ENCODE results near the gene BCCIP.

Gene BCCIP

DNA sequence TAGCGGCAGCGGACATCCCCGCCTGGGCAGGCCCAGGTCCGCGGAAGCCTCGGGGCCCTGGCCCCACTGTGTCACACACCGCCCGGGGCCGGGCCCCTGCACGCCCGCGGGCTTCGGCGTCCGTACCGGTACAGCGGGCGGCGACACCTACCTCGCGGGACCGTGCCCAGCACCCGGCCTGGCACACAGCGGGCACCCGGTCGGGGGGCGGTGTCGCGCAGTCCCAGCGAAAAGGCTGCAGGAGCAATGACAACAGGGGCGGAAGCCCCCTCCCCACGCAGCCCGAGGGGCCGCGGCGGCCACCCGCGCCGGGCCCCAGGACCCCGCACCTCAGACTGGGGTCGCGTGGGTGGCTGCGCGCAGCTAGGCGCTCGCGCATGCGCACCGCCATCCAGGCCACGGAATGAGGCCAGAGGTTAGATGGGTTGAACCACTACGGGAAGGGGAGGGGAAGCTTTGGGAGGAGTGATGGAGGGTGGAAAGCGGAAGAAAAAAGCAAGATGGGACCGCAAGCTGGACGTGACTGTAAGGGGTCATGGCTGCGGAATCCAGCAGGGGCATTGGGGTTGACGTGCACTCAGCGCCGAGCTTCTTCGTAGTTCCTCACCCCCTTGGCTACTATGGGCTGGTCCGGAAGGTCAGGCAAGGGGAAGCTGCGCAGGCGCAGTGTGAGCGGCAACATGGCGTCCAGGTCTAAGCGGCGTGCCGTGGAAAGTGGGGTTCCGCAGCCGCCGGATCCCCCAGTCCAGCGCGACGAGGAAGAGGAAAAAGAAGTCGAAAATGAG, at the start of gene BCCIP, which contains the start of gene UROS:
Gene BCCIP (plus strand): TSS at position 669 of the 785 bp plus-strand sequence. CDS start 12 bp downstream, at position 681.
Gene UROS (minus strand): TSS at position 381 of the 785 bp plus-strand sequence. CDS start 6,759 bp downstream, outside the sequence.
- peak; percentile 88 for DNase-seq

DNA sequence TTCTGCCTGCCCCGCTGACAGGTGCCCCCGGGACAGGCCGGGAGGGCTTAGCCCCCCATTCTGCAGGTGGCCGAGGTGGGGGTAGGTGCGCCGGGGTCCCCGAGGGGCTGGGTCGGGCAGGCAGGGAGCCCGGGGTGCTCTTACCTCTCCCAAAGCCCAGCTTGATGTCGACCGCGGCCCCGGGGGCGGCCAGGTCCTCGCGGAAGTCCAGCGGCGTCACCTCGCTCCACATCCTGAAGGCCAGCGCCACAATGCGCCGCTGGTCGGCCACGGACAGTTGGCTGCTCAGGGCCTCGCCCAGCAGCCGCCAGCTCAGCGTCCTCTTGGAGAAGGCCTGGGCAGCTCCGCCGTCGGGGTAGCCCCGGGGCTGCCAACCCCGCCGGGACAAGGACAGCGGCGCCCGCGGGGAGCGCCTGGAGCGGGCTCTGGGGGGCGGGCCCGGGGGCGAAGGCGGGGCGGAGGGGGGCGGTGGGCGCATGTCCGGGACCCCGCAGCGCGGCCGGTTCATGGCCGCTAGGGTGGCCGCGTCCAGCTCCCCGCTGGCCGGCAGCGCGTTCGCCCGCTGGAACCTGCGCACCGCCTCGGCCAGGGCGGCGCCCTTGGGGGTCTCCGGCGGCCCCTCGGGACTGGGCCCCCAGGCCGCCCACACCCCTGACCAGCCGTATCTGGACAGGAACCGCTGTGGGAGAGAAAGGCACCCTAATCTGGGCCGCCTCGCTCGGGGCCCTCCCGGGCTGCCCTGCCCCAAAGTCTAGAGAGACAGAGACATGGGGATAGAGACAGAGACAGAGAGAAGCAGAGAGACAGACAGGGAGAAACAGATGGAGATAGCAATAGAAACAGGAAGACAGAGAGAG, 49.4 kb upstream of the BCCIP start:
- DNase-seq, result no peak

DNA sequence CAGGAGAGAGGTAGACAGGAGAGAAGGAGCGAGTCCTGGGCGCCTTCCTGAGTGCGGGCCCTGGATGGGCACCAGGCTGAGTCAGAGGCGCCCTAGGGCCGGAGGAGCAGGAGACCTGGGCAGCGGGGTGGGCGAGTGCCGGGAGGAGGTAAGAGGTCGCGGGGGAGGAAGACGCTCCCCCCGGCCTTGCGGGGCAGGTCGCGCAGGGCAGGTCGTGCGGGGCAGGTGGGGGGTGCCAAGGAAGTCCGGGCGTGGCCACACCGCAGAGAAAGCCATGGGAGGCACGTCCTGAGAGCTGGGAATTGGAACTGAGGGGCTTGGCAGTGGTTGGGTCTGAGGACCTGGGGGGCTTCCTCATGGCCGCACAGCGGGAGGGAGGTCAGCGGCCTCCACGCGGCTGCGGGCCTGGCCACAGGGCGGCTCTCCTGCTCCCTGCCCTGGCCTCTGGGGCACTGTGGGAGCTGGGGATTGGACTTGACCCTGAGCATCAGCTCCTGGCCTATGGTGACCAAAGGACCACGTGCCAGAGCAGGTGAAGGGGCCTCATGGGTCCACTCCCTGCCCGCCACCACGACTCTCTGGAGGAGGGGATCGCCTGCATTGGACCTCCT, 48.7 kb upstream of the BCCIP start:
- no peak for DNase-seq

- no peak for DNase-seq
Measured at GRCh38 chr10:125775491-125776106, 47.7 kb upstream of the BCCIP start, which contains the start of gene MMP21. MMP21 (minus strand) TSS chr10:125775821; CDS start chr10:125775821, 0 bp downstream.

- DNase-seq, result no peak
Measured at GRCh38 chr10:125777806-125778205, 45.5 kb upstream of the BCCIP start.

DNA sequence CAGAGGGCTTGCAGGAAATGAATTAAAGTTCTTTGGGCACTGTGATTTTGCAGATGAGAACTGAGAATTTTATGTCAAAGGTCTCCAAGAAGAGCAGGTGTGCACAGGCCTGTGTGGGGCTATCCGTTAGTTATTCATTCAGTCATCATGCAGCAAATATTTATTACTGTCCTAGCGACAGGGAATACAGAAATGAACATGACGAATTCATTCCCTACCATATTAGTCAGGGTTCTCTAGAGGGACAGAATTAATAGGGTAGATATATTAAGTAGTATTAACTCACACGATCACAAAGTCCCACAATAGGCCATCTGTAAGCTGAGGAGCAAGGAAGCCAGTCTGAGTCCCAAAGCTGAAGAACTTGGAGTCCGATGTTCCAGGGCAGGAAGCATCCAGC, 44.8 kb upstream of the BCCIP start:
- DNase-seq, result no peak

- DNase-seq, result no peak
Measured at GRCh38 chr10:125779403-125780327, 43.7 kb upstream of the BCCIP start.

GRCh38 chr10:125781374-125781773, 42.0 kb upstream of the BCCIP start:
- DNase-seq, result no peak

GRCh38 chr10:125782054-125782453, 41.3 kb upstream of the BCCIP start:
- no peak for DNase-seq

GRCh38 chr10:125782616-125783015, 40.7 kb upstream of the BCCIP start:
- no peak for DNase-seq

GRCh38 chr10:125783408-125783807, 39.9 kb upstream of the BCCIP start:
- DNase-seq, result no peak

DNA sequence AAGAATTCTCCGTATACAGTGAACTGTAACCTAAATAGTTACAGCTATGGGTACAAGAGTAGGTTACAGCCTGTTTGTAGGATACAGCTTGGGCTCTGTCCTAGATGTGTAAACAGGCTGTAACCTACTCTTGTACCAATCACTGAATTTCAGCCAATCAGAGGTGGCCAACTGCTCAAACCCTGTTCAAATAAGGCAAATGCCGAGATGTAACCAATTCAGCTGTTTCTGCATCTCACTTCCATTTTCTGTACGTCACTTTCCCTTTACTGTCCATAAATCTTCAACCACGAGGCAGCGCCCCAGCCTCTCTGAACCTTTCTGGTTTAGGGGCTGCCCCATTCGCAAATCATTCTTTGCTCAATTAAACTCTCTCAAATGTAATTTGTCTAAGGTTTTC, 39.4 kb upstream of the BCCIP start:
- no peak for DNase-seq

- DNase-seq, result no peak
Measured at GRCh38 chr10:125785791-125786190, 37.6 kb upstream of the BCCIP start.

DNA sequence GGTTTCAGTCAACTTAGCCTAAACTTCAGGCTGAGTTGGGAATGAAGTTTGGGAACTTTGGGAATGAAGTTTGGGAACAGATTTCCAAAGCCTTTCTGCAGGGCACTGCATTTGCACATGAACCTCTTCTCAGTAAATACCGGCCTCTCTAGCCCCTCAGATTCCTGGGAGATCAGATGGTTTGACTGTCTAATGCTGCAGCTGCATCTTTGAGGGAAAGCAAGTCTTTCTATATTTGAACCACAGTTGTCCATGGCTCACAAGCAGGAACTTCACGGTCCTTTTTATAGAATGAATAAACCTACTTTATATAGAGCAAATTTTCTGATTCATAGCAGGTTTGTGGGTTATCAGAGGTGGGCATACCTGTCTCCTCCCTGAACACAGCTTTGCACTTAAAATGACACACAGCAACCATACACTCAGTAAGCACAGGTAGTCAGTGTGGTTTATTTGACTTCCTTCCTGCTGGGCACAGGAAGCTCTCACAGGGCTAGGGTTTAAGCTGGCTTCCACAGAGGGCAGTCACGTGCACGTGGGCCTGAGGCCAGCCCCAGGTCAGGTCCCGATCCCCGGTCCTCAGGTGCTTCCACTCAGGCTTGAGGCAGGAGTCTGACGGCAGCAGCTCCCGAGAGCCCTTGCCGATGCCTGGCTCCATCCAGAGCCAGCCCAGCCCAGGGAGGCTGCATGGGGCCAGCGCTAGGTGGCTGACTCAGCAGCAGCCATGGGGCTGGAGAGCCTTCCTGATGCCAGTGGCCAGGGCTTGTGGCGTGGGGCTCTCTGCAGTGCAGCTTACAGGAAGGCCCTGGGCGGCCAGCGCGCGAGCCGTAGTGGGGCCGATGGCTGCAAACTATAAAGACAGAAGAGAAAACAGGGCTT, 35.0 kb upstream of the BCCIP start:
- no peak for DNase-seq

DNA sequence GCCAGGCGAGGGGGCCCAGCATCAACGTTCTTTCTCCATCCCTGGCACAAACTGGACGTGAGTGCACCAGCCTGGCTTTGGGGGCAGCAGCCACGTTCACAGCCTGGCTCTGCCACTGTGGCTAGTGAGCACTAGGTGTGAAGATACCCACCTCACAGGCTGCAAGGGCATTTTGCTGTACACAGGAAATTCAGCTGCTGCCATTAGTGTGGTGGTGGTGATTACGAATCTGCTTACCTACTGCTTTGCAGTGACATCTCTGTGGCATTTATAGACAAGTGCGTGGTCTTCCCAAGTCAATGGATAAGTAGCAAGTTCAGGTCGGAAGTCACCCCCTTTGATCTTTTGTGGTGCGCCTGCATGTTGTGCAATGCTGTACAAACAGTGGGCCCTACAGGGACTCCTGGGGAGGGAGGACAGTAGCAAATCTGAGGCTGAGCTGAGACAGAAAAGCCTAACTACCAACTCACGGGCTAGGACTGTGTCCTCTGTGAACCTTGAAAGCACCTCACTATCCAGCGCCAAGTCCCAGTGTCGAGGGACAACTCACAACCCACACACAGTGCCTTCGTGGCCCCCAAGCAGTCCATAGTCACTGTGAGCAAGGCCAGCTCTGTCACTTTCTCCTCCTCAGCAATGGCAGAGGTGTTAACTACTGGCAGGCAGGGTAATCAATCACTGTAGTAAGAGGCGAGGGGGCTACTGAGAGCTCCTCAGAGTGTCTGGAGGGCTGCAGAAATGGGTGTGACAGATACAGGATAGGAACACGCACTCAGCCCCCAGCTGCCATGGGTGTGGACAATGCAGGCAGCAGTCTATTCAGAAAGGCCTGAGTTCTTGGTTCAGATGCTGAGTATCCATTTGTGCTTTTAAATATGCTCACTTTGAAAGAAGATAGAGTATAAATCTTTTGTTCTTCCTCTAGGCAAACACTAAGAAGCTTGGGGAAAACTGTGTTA, 30.7 kb upstream of the BCCIP start:
- DNase-seq, result no peak

GRCh38 chr10:125795128-125795527, 28.2 kb upstream of the BCCIP start:
- no peak for DNase-seq

DNA sequence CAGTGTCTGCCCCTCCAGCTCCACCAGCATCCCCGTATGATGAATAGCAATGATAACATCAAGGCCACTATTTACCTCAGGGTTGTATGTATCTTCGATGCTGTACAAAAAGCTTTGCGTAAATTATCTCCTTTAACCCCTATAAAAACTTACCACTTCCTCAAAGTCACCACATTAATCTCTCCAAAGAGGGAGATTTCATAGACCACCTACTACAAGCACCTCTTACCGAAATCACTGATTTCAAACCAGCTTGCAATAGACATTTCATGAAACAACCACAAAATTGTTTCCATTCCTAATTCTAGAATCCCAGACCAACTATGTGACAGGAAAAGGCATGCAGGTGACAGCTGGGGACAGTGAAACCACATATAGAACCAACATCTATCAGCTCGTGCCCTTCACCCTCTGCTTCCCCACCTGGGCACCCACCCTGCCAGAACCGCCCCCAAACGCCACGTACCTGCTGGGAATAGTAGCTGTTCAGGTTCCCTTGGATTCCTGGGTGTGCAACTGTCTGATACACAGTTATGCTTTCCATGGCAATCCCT, 27.6 kb upstream of the BCCIP start:
- DNase-seq, result no peak

GRCh38 chr10:125797424-125797823, 25.9 kb upstream of the BCCIP start:
- DNase-seq, result no peak

Data from activated CD4-positive, alpha-beta T cell treated with anti-CD3 and anti-CD28 coated beads for 1 hour (primary cell).